ES-I3 (cell line): ENCODE data around the gene CYBA.
"Not testable (repeated sequence)": the region's sequence is repeated elsewhere in the genome, so short reads cannot be mapped to it uniquely, and the experiment has no call there.

Experiments
- H3K36me3 ChIP-seq: 2 replicates; pipeline ENCODE4 v1.6.1; 2013; ENCODE audit warnings: mild to moderate bottlenecking, low read length, control low read depth, moderate library complexity; ENCODE audit not compliant: insufficient read depth
- H3K4me1 ChIP-seq: 2 replicates; pipeline ENCODE4 v1.6.1; 2013; ENCODE audit warnings: mild to moderate bottlenecking, control low read depth, low read length; ENCODE audit not compliant: insufficient read depth
- H3K9ac ChIP-seq: 2 replicates; pipeline ENCODE4 v1.6.1; 2013; ENCODE audit warnings: low read depth, mild to moderate bottlenecking, low read length, moderate library complexity
- H3K9me3 ChIP-seq: 2 replicates; pipeline ENCODE4 v1.6.1; 2013; ENCODE audit warnings: mild to moderate bottlenecking, low read length, moderate library complexity; ENCODE audit not compliant: control insufficient read depth, insufficient read depth

The CYBA gene

GRCh38 chr16:88616736-88617135 is 34.1 kb downstream of the CYBA start:
- Histone ChIP-seq H3K9ac (no peak overlapping the region), H3K4me1 (no peaks in the 10 kb centered on the region), H3K36me3 (no peaks in the 10 kb centered on the region), H3K9me3 (no peaks in the 10 kb centered on the region)

DNA sequence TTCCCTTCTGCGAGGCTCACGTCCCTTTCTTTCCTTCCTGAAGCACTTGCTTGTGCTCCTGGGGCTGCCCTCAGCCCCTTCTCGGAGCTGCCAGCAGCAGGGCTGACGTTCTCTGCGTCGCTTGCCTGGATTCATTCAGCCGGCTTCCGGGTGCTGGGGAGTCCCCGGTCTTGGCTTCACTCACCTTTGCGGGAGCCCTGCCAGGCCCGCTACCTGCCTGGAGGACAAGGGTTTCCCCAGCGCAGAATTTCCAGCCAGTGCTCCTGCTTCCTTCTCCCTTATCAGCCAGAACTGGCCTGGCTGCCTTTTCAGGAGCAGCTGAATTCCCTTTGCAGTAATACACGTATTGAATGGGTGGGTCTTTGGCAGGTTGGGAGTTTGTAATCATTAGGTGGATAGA is 34.5 kb downstream of the CYBA start:
- Histone ChIP-seq H3K4me1 (no peaks in the 10 kb centered on the region), H3K9ac (no peak overlapping the region; the same call in 1 of the 2 replicates), H3K36me3 (no peaks in the 10 kb centered on the region), H3K9me3 (no peaks in the 10 kb centered on the region)

- Histone ChIP-seq H3K9me3 (no peaks in the 10 kb centered on the region), H3K9ac (no peak overlapping the region), H3K36me3 (no peaks in the 10 kb centered on the region), H3K4me1 (0 out of 2 replicates have a peak, but pooled peaks cover 5% of the 10 kb centered on the region)
Measured at GRCh38 chr16:88614818-88615580, 35.9 kb downstream of the CYBA start.

- Histone ChIP-seq H3K9ac (no peak overlapping the region), H3K4me1 (0 out of 2 replicates have a peak, but pooled peaks cover 5% of the 10 kb centered on the region), H3K36me3 (no peaks in the 10 kb centered on the region), H3K9me3 (no peaks in the 10 kb centered on the region)
Measured at GRCh38 chr16:88613911-88614817, 36.7 kb downstream of the CYBA start.

- Histone ChIP-seq H3K4me1 (0 out of 2 replicates have a peak, but pooled peaks cover 5% of the 10 kb centered on the region), H3K9me3 (no peaks in the 10 kb centered on the region), H3K9ac (no peak overlapping the region), H3K36me3 (no peaks in the 10 kb centered on the region)
Measured at GRCh38 chr16:88613293-88613692, 37.6 kb downstream of the CYBA start.

GRCh38 chr16:88610909-88611812 is 39.7 kb downstream of the CYBA start:
- Histone ChIP-seq H3K4me1 (0 out of 2 replicates have a peak, but pooled peaks cover 5% of the 10 kb centered on the region), H3K9me3 (no peaks in the 10 kb centered on the region), H3K9ac (no peak overlapping the region), H3K36me3 (no peaks in the 10 kb centered on the region)

- no peaks in the 10 kb centered on the region for H3K9me3 ChIP-seq
- H3K4me1 ChIP-seq: 0 out of 2 replicates have a peak, but pooled peaks cover 5% of the 10 kb centered on the region
- no peak overlapping the region for H3K9ac ChIP-seq
- no peaks in the 10 kb centered on the region for H3K36me3 ChIP-seq
Measured at GRCh38 chr16:88610080-88610479, 40.8 kb downstream of the CYBA start.

DNA sequence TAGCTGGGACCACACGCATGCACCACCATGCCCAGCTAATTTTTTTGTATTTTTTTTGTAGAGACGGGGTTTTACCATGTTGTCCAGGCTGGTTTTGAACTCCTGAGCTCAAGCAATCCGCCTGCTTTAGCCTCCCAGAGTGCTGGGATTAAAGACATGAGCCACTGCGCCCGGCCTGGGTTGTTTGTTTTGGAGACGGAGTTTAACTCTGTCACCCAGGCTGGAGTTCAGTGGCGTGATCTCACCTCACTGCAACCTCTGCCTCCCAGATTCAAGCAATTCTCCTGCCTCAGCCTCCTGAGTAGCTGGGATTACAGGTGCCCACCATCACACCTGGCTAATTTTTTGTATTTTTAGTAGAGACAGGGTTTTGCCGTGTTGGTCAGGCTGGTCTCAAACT is 41.4 kb downstream of the CYBA start:
- H3K4me1 ChIP-seq, H3K36me3 ChIP-seq, H3K9ac ChIP-seq, H3K9me3 ChIP-seq: not testable (repeated sequence)

DNA sequence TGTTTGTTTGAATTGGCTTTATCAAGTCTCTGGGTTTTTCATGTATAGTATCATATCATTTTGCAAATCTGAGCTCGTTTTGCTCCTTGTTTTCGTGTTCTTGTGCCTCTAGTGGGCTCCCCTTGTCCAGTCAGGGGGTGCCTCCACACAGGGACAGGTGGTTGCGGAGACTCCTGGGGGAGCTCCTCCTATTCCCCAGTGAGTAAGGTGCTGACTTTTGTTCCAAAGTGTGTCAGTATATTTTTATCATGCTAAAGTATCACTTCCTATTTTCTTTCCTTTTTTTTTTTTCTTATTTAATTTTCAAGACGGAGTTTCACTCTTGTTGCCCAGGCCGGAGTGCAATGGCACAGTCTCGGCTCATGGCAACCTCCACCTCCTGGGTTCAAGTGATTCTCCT is 42.8 kb downstream of the CYBA start:
- Histone ChIP-seq H3K9ac (no peak overlapping the region), H3K4me1 (0 out of 2 replicates have a peak, but pooled peaks cover 5% of the 10 kb centered on the region), H3K9me3 (no peaks in the 10 kb centered on the region), H3K36me3 (no peaks in the 10 kb centered on the region)

- no peaks in the 10 kb centered on the region for H3K9me3 ChIP-seq
- H3K9ac ChIP-seq: no peak overlapping the region
- H3K4me1 ChIP-seq: 0 out of 2 replicates have a peak, but pooled peaks cover 5% of the 10 kb centered on the region
- no peaks in the 10 kb centered on the region; the same call in 1 of the 2 replicates for H3K36me3 ChIP-seq
Measured at GRCh38 chr16:88606148-88606757, 44.6 kb downstream of the CYBA start.

- no peaks in the 10 kb centered on the region for H3K4me1 ChIP-seq
- H3K36me3 ChIP-seq: peaks cover 6% of the 10 kb centered on the region; the same call in 1 of the 2 replicates
- H3K9ac ChIP-seq: no peak overlapping the region
- no peaks in the 10 kb centered on the region for H3K9me3 ChIP-seq
Measured at GRCh38 chr16:88605186-88606147, 45.4 kb downstream of the CYBA start.

DNA sequence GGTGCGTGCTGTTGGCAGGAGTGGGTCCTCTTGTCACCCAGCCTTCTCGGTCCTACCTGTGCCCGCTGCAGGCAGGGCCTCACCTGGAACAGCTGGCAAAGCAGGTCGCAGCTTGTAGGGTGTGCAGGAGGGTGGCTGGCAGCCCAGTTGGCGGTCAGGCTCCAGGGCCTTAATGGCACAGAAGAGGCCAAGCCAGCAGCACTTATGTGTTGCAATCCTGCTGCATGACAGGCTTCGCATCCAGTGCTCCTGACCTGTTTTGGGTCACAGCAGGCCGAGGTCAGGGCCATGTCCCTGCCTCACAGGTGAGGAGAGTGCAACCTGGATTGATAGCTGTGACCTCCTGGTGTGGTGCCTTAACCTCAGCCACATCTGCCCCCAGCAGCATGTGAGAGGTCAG is 48.8 kb downstream of the CYBA start:
- no peak overlapping the region for H3K9ac ChIP-seq
- peaks cover 19% of the 10 kb centered on the region for H3K36me3 ChIP-seq

More for the DNA sequence above, 48.8 kb downstream of the CYBA start:
- H3K9me3 ChIP-seq: no peaks in the 10 kb centered on the region
- H3K4me1 ChIP-seq: no peaks in the 10 kb centered on the region
